Heart right ventricle (tissue), 16 donors: ENCODE results near the gene VPS13D. TPM values are rescaled to one million over a fixed set of nuclear protein-coding genes. Genes with fewer than 3 reads are reported as not detected.
A peak's percentile ranks its signal among the peaks of the same experiment; 100 is the strongest.

ENCODE experiments used
- ATAC-seq, 8 donors: fragments of 200-7000 bp; cut with Tn5 transposase; one replicate each; pipeline ENCODE4 v1.9.1; 2020; ENCODE audit warnings: mild to moderate bottlenecking in 8 of 8, moderate library complexity in 8 of 8, moderate number of reproducible peaks in 1 of 8
- DNase-seq, 2 donors: peaks; one replicate each; pipeline ENCODE4 v3.0.0-alpha.2; 2020
- H3K27ac ChIP-seq, 10 donors: fragments of 200-600 bp; sonication (generic) in 2 of 10; one replicate each; pipeline versions ENCODE4 v1.5.0 to v1.8.0; 2020 to 2022; ENCODE audit warnings: mild to moderate bottlenecking in 3 of 10
- H3K27me3 ChIP-seq, 7 donors: fragments of 200-600 bp; one replicate each; pipeline ENCODE4 v1.8.0; 2021 to 2022; ENCODE audit warnings: mild to moderate bottlenecking in 2 of 7
- H3K36me3 ChIP-seq, 9 donors: fragments of 200-600 bp; sonication (generic) in 1 of 9; one replicate each; pipeline versions ENCODE4 v1.5.0 to v1.8.0; 2020 to 2022; ENCODE audit warnings: mild to moderate bottlenecking in 2 of 9
- H3K4me1 ChIP-seq, 9 donors: fragments of 200-600 bp; sonication (generic) in 1 of 9; one replicate each; pipeline versions ENCODE4 v1.5.0 to v1.8.0; 2020 to 2022; ENCODE audit warnings: mild to moderate bottlenecking in 4 of 9
- H3K4me3 ChIP-seq, 10 donors: fragments of 200-600 bp; sonication (generic) in 2 of 10; one replicate each; pipeline versions ENCODE4 v1.5.0 to v1.8.0; 2020 to 2022; ENCODE audit warnings: mild to moderate bottlenecking in 7 of 10, moderate library complexity in 2 of 10
- H3K9me3 ChIP-seq, 11 donors: fragments of 200-600 bp in 10 of 11; sonication (generic) in 2 of 11; one replicate each; pipeline versions ENCODE4 v1.5.0 to v1.8.0; 2013 to 2022; ENCODE audit warnings: mild to moderate bottlenecking in 2 of 11, control low read depth in 1 of 11, moderate library complexity in 1 of 11
- WGBS, 2 donors: extraction: QIAGEN DNeasy Blood & Tissue Kit; methylation state at CpG; one replicate each; pipeline ENCODE4 v1.1.7; 2013; ENCODE audit warnings: inconsistent platforms in 1 of 2; 5-methylcytosine and 5-hydroxymethylcytosine counted together
- intact Hi-C, 10 donors: fragments of 100-400 bp; cut with DNase I; formaldehyde crosslinking; loops; one replicate each; pipeline versions ENCODE4 v1.11.1 to v1.14.2; 2022
- microRNA-seq, 2 donors: library from miRNA; unstranded; fragments of <30 nt; microRNA quantifications; one replicate each; pipeline ENCODE4 v1.2.0, GENCODE V29; 2021
- polyA plus RNA-seq, 2 donors: library from polyadenylated mRNA; stranded (reverse); fragments of 200-250 nt; gene quantifications; one replicate each; pipeline ENCODE4 v1.2.3, GENCODE V29; 2013
- total RNA-seq, 10 donors: library from RNA; stranded (reverse); fragmentation: NEBNext Ultra II Directional in 3 of 10; extraction: Animal tissue kit (Norgen Biotek cat#: 25700) in 3 of 10; gene quantifications; one replicate each; pipeline versions ENCODE4 v1.2.1 to v1.2.4, GENCODE V29; 2021 to 2023
- TF ChIP-seq, protein P1 (sequence below), 9 donors: fragments of 200-600 bp; sonication (generic) in 2 of 9; IDR thresholded peaks; one replicate each; pipeline versions ENCODE4 v1.5.0 to v1.8.0; 2021 to 2022; ENCODE audit warnings: antibody characterized with exemption in 9 of 9, mild to moderate bottlenecking in 5 of 9, moderate library complexity in 1 of 9
- donor health status: Arrhythmogenic right ventricular cardiomyopathy.
- donor health status: ischemic (EF 13 %, LVEDD 7.1; RV severe dilation, severe dysfunction).
- donor health status: healthy with polysubstance abuse.
- donor health status: DM: no; HTN: yes; CAD: no.
- donor health status: DM: no; HTN: no; CAD: no.
- donor health status: ischemic (EF 25% LVEDD 6.9; RV normal size, moderate dysfunction).
- donor health status: ischemic (EF 25% LVEDD 5.7; RV mildly dilated, moderate dysfunction).
- donor health status: healthy.
- donor health status: DM: yes; HTN: yes; CAD: no.
- donor health status: Ischemic cardiomyopathy.
- donor health status: ischemic (EF 35%, LVEDD 5.7; RV mildly dilated, moderate dysfunction).
- donor health status: nonischemic (EF 11% LVEDD 7.7; RV severe dilation, severe dysfunction).
- donor health status: DM: yes; HTN: yes; CAD: no.
- donor health status: PGD.
- donor health status: ischemic (EF 29% LVEDD 5.4; RV normal size, mild dysfunction).
- donor health status: nonischemic (EF 23%, LVEDD 6.1; RV moderate dilation, normal function).

Gene VPS13D
- total and polyA plus RNA-seq, 12 donors = 36.9 to 161 (median 83.3) TPM

- H3K36me3 ChIP-seq = no peaks in the 10 kb centered on the region
- no peak overlapping the region for H3K4me3 ChIP-seq
- intact Hi-C loops = loop anchor here in 3 of 10 donors (5.0 kb wide), 1 partner anchor 35 kb away; no protein-coding TSS in a partner anchor
- H3K27ac ChIP-seq = peak overlapping the region; percentile 35 to 90 (median 66)
- TF ChIP-seq, protein P1, sequence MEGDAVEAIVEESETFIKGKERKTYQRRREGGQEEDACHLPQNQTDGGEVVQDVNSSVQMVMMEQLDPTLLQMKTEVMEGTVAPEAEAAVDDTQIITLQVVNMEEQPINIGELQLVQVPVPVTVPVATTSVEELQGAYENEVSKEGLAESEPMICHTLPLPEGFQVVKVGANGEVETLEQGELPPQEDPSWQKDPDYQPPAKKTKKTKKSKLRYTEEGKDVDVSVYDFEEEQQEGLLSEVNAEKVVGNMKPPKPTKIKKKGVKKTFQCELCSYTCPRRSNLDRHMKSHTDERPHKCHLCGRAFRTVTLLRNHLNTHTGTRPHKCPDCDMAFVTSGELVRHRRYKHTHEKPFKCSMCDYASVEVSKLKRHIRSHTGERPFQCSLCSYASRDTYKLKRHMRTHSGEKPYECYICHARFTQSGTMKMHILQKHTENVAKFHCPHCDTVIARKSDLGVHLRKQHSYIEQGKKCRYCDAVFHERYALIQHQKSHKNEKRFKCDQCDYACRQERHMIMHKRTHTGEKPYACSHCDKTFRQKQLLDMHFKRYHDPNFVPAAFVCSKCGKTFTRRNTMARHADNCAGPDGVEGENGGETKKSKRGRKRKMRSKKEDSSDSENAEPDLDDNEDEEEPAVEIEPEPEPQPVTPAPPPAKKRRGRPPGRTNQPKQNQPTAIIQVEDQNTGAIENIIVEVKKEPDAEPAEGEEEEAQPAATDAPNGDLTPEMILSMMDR (IDR thresholded peaks at IDR 0.05) = no peak
- no peaks in the 10 kb centered on the region for H3K27me3 ChIP-seq
- peaks cover 9 to 50% (median 24%) of the 10 kb centered on the region in 9 donors for H3K4me1 ChIP-seq
- H3K9me3 ChIP-seq = peaks cover 0 to 5% (median 0%) of the 10 kb centered on the region in 11 donors
- 85 to 90% methylated on average over 17 of the region's 17 CpGs for WGBS, 2 donors
- DNase-seq (no peak), ATAC-seq (no peak)
Observed at GRCh38 chr1:12556957-12557935, 327.4 kb downstream of the VPS13D start.

DNA sequence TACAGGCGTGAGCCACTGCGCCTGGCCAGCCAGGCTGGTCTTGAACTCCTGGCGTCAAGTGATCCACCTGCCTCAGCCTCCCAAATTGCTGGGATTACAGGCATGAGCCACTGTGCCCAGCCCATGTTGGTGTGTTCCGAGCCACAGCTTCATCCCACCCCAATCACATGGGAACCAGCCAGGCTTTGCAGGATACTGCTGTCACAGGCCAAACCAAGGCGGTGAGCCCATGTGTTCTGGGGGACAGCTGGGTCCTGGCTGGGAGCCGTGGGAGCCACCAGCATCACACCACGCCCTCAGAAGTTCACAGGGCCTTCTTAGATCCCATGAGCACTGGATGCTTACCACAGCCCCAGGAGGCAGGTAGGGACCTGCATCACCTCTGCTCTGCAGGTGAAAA, 331.3 kb downstream of the VPS13D start:
- no peak for ATAC-seq
- Histone ChIP-seq H3K27me3 (no peaks in the 10 kb centered on the region), H3K36me3 (peaks cover 0 to 2% (median 0%) of the 10 kb centered on the region in 9 donors), H3K9me3 (peaks cover 0 to 30% (median 12%) of the 10 kb centered on the region in 11 donors), H3K4me3 (no peak overlapping the region), H3K27ac (no peak overlapping the region), H3K4me1 (peaks cover 6 to 37% (median 24%) of the 10 kb centered on the region in 9 donors)
- WGBS, 2 donors = 95 to 97% methylated on average over 7 of the region's 7 CpGs
- no peak for DNase-seq
- intact Hi-C loops = no loop called here
- TF ChIP-seq, protein P1 (IDR thresholded peaks at IDR 0.05) = no peak

Small RNA genes within 50 kb of the gene (microRNA-seq; reads per million reads assigned to microRNA genes)
- 0 to 0.51 reads per million in 2 donors for gene MIR4632

Other genes with a start within 250 kb of the VPS13D start
- 1,000 to 10,000 TPM in 1 of 10 donors, 100 to 1,000 TPM in 9; 470 to 1,066 (median 788) TPM for gene MFN2, start 249.6 kb upstream of the VPS13D start, total RNA-seq
- 100 to 1,000 TPM; 154 to 171 TPM for gene MFN2, start 249.6 kb upstream of the VPS13D start, polyA plus RNA-seq
- 10 to 100 TPM; 10.2 to 17.4 (median 15.0) TPM for gene MIIP, start 210.5 kb upstream of the VPS13D start, total RNA-seq
- gene MIIP, start 210.5 kb upstream of the VPS13D start, polyA plus RNA-seq = 10 to 100 TPM; 25.5 to 35.2 TPM
- 1 to 10 TPM in 5 of 10 donors, under 1 TPM in 5; 0.21 to 1.7 (median 0.97) TPM for gene TNFRSF8, start 166.7 kb upstream of the VPS13D start, total RNA-seq
- gene TNFRSF8, start 166.7 kb upstream of the VPS13D start, polyA plus RNA-seq = 1 to 10 TPM; 1.4 to 2.4 TPM
- gene TNFRSF1B, start 63.0 kb upstream of the VPS13D start, total RNA-seq = 10 to 100 TPM in 8 of 10 donors, 1 to 10 TPM in 2; 8.0 to 55.4 (median 15.7) TPM
- 10 to 100 TPM; 11.9 to 15.3 TPM for gene TNFRSF1B, start 63.0 kb upstream of the VPS13D start, polyA plus RNA-seq